Mononuclear cell (primary cell): ENCODE data around the gene FRK. TPM values are rescaled to one million over a fixed set of nuclear protein-coding genes. Genes with fewer than 3 reads are reported as not detected.
"Not testable (repeated sequence)": the region's sequence is repeated elsewhere in the genome, so short reads cannot be mapped to it uniquely, and the experiment has no call there.

Source experiments
- H3K27me3 ChIP-seq: 2 replicates; pipeline ENCODE4 v1.6.0; 2011; ENCODE audit warnings: low read length, control low read depth; ENCODE audit not compliant: insufficient read depth
- H3K4me1 ChIP-seq: 2 replicates; pipeline ENCODE4 v1.5.1; 2011; ENCODE audit warnings: mild to moderate bottlenecking, low read length, control low read depth; ENCODE audit not compliant: insufficient read depth
- H3K4me3 ChIP-seq: 2 replicates; pipeline ENCODE4 v1.5.1; 2011; ENCODE audit warnings: mild to moderate bottlenecking, low read length, moderate library complexity
- H3K9me3 ChIP-seq: 2 replicates; pipeline ENCODE4 v1.5.1; 2011; ENCODE audit warnings: low read depth, mild to moderate bottlenecking, control low read depth, low read length
- total RNA-seq: library from RNA; depleted of rRNA; stranded (reverse); fragments of >200 nt; gene quantifications from one replicate; pipeline ENCODE4 v1.2.3, GENCODE V29; 2012

FRK gene
- total RNA-seq, 1 donor, result not detected

DNA sequence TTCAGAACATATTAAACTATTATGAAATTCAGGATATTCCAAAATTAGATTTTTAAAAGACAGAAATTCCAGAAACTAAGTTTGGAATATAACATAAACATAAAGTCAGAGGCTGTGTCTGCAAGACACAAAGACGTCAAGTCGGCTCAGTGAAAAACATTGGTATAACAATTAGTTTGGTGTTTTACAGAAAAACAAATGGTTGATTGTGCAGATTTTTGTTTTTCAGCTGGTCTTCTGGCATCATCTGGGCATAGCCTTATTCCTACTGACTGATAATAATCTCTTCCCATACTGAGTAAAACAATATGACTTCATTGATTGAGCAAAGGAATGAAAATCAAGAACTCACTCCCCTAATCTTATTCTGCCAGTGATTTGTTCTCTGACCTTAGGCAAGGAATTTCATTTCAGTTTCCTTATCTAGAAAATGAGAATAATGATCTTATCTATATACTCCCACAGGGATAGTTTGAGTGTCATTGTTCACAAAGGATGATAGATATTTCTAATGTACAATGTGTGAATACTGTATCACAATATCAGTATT, 84.3 kb downstream of the FRK start:
- Histone ChIP-seq H3K4me3 (no peak overlapping the region), H3K9me3 (no peaks in the 10 kb centered on the region), H3K27me3 (no peaks in the 10 kb centered on the region), H3K4me1 (no peaks in the 10 kb centered on the region)

DNA sequence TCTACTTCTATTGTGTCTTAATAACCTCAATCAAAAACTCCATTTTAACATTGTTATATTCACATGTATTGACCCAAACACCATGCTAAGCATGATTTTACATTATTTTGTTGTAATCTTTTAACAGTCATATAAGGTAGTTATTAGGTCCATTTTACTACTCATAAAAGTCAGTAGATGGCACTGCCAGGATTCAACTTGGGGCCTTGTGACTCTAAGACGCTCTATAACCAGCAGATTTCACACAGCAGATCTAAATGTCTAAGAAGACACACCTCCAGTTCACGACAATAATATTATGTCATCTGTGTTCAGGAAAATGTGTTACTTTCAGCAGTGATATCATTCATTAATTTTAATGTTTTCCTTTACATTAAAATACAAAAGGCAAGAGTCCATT, 88.0 kb downstream of the FRK start:
- no peaks in the 10 kb centered on the region for H3K9me3 ChIP-seq
- H3K4me3 ChIP-seq, result no peak overlapping the region
- H3K27me3 ChIP-seq, result no peaks in the 10 kb centered on the region
- no peaks in the 10 kb centered on the region for H3K4me1 ChIP-seq

DNA sequence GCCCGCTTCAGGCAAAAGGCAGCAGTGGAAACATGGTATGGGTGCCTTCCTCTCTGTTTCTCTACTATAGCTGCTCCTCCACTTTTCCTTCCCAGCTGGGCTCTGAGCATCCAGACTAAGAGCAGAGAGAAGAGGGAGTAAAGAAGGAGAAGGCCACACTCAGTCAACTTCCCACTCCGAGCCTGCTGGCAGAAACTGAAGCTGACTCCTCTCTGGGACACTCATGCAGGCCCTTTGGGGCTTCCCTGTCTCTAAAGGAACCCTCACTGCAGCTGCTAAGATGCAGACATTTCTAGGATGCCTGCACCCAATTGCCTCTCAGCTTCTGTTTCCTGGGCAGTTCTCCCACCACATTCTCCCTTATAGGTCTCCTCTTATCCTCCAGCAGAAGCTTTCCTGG, 88.9 kb downstream of the FRK start:
- Histone ChIP-seq H3K4me3 (no peak overlapping the region), H3K4me1 (no peaks in the 10 kb centered on the region), H3K27me3 (no peaks in the 10 kb centered on the region), H3K9me3 (no peaks in the 10 kb centered on the region)

DNA sequence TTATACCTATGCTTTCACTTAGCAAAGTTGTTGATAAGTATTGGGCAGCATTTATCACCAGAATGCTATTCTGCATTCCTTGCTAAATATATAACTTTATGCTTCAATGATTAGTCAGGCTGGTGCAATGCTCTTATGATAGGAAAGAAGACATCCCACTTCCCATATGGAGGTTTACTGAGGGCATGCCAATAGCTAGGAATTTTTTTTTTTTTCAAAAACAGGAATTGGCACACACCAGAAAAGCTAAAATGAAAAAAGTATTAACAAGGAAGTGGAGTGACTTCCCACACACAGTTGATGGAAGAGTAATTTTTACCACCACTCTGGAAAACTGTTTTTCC, 90.8 kb downstream of the FRK start:
- no peaks in the 10 kb centered on the region for H3K9me3 ChIP-seq
- no peaks in the 10 kb centered on the region for H3K4me1 ChIP-seq
- no peak overlapping the region for H3K4me3 ChIP-seq
- H3K27me3 ChIP-seq, result no peaks in the 10 kb centered on the region

DNA sequence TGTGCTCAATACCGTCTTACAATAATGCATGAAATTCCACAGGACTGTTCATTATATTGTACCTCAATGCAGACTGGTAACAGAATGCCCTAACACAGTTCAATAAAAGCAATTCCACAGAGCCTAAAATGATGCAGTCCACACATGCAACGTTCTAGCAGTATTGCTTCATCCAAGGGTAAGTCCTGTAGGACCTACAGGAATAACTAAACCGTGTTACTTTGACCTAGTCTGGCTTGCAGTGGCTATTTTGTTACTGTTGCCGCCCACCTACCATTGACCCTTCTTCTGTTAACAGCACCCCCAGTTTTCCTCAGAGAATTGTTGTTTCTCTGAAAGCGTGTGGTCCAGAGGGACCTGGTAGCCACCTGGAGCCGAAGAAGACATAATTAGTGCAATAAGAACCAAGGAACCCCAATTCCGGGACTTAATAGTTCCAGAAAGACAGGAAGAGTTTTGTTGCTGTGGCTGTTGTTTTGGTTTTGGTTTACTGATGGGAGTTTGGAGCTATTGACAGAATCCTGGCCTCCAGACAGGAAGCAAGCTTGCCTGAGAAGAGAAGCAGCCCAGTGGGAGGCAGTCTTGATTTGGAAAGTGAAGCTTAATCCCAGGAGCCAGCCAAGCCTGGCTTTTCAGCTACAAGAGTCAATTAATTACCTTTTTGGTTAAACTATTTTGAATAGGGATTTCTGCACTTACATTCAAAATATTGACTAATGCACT, 91.3 kb downstream of the FRK start:
- Histone ChIP-seq H3K9me3 (no peaks in the 10 kb centered on the region), H3K4me3 (no peak overlapping the region), H3K27me3 (no peaks in the 10 kb centered on the region), H3K4me1 (no peaks in the 10 kb centered on the region)

DNA sequence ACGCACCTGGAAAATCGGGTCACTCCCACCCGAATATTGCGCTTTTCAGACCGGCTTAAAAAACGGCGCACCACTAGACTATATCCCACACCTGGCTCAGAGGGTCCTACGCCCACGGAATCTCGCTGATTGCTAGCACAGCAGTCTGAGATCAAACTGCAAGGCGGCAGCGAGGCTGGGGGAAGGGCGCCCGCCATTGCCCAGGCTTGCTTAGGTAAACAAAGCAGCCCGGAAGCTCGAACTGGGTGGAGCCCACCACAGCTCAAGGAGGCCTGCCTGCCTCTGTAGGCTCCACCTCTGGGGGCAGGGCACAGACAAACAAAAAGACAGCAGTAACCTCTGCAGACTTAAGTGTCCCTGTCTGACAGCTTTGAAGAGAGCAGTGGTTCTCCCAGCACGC, 100.4 kb downstream of the FRK start:
- H3K4me3 ChIP-seq, H3K9me3 ChIP-seq, H3K4me1 ChIP-seq, H3K27me3 ChIP-seq: not testable (repeated sequence)

DNA sequence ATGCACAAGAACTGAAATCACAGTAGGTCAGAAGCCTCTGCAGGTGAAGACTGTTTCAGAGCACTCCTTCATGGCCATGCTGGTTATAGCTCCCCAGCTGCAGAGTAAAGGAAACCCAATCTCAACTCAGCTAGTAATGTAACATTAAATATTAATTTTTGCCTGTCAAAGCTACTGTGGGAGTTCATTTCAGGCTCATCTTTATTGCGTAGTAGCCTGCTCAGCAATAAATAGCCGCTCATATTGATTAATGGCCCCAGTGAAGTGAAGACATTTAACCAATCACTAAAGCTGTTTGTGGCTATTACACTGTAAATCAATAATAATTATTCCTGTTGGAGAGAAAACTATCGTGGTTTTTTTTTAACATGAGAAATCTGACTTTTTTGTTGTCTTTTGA, 101.7 kb downstream of the FRK start:
- Histone ChIP-seq H3K4me1 (no peaks in the 10 kb centered on the region), H3K4me3 (no peak overlapping the region), H3K27me3 (no peaks in the 10 kb centered on the region), H3K9me3 (no peaks in the 10 kb centered on the region)

DNA sequence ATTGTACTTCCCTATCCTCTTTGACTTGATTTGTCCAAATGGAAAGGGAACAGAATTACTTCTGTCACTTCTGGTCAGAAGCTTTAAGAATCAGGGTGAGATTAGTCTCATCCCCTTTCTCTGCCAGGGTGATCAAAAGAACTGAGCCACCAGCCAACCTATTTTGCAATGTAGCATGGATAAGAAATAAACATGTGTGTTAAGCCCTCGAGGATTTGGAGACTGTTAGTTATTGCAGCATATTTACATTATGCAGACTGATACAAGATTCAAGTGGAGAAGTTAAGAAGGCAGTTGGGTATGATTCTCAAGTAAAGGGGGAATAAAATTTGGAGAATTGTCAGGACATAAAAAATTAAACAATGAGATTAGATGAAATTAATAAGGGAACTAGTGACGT, 106.0 kb downstream of the FRK start:
- H3K4me3 ChIP-seq, result no peak overlapping the region
- H3K27me3 ChIP-seq, result no peaks in the 10 kb centered on the region
- H3K4me1 ChIP-seq, result no peaks in the 10 kb centered on the region
- no peaks in the 10 kb centered on the region for H3K9me3 ChIP-seq

DNA sequence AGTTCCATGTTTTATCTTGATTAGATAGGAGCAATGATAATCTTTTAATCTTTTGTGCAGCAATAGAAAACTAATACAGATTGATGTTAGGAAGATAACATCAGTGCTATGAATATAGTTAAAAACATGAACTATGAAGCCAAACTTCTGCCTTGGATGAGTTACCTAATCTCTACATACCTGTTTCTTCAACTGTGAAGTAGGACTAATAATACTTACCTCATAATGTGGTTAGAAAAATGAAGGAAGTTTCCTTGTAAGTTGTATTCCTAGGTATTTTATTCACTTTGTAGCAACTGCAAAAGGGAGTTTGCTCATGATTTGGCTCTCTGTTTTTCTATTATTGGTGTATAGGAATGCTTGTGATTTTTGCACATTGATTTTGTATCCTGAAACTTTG, 111.9 kb downstream of the FRK start:
- no peaks in the 10 kb centered on the region for H3K27me3 ChIP-seq

DNA sequence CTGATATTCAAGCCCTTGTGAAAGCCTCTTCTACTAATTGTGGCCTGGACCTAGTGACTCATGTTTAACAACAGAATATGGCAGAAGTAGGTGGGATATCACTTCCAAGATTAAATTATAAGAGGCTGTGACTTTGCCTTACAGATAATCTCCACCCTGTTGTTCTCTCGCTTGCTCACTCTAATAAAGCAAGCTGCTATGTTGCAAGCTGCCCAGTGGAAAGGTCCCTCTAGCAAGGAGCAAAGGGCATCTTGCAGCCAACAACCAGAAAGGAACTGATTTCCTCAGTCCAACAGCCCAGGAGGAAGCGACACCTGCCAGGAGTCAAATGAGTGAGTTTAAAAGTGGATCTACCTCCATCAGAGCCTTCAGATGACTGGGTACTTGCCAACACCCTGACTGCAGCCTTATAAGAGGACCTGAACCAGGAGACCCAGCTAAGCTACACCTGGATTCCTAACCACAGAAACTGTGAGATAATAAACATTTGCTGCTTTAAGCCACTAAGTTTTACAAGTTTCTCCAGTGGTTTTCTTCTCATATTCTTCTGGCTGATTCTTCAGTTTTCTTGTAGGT, 112.6 kb downstream of the FRK start:
- Histone ChIP-seq H3K4me1 (no peaks in the 10 kb centered on the region), H3K27me3 (no peaks in the 10 kb centered on the region), H3K9me3 (no peaks in the 10 kb centered on the region), H3K4me3 (no peak overlapping the region)

More for the DNA sequence above, 111.9 kb downstream of the FRK start:
- H3K4me1 ChIP-seq, result no peaks in the 10 kb centered on the region
- H3K4me3 ChIP-seq, result no peak overlapping the region
- H3K9me3 ChIP-seq, result no peaks in the 10 kb centered on the region

DNA sequence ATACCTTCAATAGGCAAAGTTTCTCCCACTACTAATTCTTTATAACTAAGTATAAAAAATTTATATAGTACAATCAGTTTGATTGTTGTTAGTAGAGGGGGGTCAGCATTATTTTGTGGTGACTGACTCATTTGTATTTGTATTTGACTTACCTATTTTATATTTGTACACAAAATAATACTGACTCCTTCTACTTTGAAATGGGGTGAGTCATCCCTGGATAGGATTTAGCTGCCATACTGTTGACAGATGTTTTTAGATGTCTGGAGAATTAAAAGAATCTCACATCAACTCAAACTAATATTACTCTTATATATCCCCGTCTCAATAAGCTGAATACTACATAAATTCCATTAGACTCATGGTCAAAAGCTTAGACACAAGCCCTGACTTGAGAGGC, 114.9 kb downstream of the FRK start:
- H3K4me3 ChIP-seq, result no peak overlapping the region
- H3K9me3 ChIP-seq, result no peaks in the 10 kb centered on the region
- no peaks in the 10 kb centered on the region for H3K4me1 ChIP-seq
- no peaks in the 10 kb centered on the region for H3K27me3 ChIP-seq

DNA sequence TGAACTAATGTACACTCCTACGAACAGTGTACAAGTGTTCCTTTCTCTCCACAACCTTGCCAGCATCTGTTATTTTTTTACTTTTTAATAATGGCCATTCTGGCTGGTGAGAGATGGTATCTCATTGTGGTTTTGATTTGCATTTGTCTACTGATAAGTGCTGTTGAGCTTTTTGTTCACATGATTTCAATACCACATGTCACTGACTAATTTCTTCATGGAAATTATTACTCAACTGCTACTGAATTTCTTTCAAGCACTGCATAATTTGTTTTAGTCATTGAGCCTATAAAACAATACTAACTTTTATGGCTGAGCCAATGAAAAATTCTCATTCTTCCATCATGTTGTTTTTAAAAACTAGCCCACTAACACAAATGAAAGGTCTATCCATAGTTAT, 115.4 kb downstream of the FRK start:
- Histone ChIP-seq H3K9me3 (no peaks in the 10 kb centered on the region), H3K4me1 (no peaks in the 10 kb centered on the region)

DNA sequence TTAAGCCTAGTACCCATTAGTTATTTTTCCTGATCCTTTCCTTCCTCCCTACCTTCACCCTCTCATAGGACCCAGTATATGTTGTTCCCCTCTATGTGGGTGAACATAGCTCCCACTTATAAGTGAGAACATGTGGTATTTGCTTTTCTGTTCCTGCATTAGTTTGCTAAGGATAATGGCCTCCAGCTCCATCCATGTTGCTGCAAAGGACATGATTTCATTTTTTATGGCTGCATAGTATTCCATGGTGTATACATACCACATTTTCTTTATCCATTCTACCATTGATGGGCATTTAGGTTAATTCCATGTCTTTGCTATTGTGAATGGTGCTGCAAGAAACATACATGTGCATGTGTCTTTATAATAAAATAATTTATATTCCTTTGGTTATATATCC, 115.9 kb downstream of the FRK start:
- not testable (repeated sequence) for H3K27me3 ChIP-seq, H3K4me3 ChIP-seq, H3K9me3 ChIP-seq, H3K4me1 ChIP-seq

More for the DNA sequence above, 115.4 kb downstream of the FRK start:
- H3K27me3 ChIP-seq, result no peaks in the 10 kb centered on the region
- no peak overlapping the region for H3K4me3 ChIP-seq

DNA sequence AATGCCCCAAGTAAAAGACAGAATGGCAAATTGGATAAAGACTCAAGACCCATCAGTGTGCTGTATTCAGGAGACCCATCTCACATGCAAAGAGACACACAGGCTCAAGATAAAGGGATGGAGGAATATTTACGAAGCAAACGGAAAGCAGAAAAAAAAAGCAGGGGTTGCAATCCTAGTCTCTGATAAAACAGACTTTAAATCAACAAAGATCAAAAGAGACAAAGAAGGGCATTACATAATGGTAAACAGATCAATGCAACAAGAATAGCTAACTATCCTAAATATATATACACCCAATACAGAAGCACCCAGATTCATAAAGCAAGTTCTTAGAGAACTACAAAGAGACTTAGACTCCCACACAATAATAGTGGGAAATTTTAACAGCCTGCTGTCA, 123.2 kb downstream of the FRK start:
- H3K4me1 ChIP-seq, H3K9me3 ChIP-seq, H3K4me3 ChIP-seq, H3K27me3 ChIP-seq: not testable (repeated sequence)

DNA sequence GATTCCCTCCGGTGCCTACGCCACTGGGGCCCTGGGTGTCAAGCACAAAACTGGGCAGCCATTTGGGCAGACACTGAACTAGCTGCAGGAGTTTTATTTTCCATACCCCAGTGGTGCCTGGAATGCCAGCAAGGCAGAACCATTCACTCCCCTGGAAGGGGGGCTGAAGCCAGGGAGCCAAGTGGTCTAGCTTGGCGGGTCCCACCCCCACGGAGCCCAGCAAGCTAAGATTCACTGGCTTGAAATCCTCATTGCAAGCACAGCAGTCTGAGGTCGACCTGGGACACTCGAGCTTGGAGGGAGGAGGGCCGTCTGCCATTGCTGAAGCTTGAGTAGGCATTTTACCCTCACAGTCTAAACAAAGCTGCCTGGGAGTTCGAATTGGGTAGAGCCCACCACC, 125.3 kb downstream of the FRK start:
- no peaks in the 10 kb centered on the region for H3K9me3 ChIP-seq
- no peaks in the 10 kb centered on the region for H3K27me3 ChIP-seq
- H3K4me1 ChIP-seq, result no peaks in the 10 kb centered on the region
- H3K4me3 ChIP-seq, result no peak overlapping the region

DNA sequence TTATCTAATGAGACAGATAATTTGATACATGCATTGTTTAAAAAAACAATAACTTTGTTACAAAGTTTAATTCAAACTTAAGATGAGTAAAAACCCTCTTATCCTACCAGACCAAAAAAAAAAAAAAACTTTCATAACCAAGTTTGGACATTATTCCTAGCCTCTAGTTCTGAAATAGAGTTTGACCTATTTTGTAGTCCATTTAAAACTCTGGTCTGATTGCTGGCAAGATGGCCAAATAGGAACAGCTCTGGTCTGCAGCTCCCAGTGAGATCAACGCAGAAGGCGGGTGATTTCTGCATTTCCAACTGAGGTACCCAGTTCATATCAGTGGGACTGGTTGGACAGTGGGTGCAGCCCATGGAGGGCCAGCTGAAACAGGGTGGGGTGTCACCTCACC, 125.9 kb downstream of the FRK start:
- Histone ChIP-seq H3K4me3 (no peak overlapping the region), H3K4me1 (no peaks in the 10 kb centered on the region), H3K9me3 (no peaks in the 10 kb centered on the region), H3K27me3 (no peaks in the 10 kb centered on the region)
